CD4-positive, alpha-beta memory T cell (primary cell): ENCODE results near the gene POLR3B. TPM values are rescaled to one million over a fixed set of nuclear protein-coding genes. Genes with fewer than 3 reads are reported as not detected.
"Not testable (repeated sequence)": the region's sequence is repeated elsewhere in the genome, so short reads cannot be mapped to it uniquely, and the experiment has no call there.

ENCODE experiments used
- CTCF ChIA-PET: fragments of 350-600 bp; sonication (Branson Sonifier 250); formaldehyde crosslinking; loops from one replicate; lab custom pipeline; 2021; ENCODE audit warnings: inconsistent platforms; ENCODE audit not compliant: partially characterized antibody; lab: Charles Lee
- POLR2A ChIA-PET: fragments of 350-600 bp; sonication (Branson Sonifier 250); formaldehyde crosslinking; loops from one replicate; lab custom pipeline; 2021; ENCODE audit not compliant: partially characterized antibody; lab: Charles Lee
- DNase-seq, 5 donors: peaks; one replicate each; pipeline versions ENCODE4 v3.0.0 to v3.0.0-alpha.2; 2020 to 2022; ENCODE audit warnings: mixed read lengths in 1 of 5
- H3K27ac ChIP-seq: one replicate; pipeline ENCODE4 v1.7.0; 2013; ENCODE audit warnings: low read depth, low read length
- H3K27me3 ChIP-seq: 2 replicates; pipeline ENCODE4 v1.7.0; 2013; ENCODE audit warnings: mild to moderate bottlenecking, low read length, moderate library complexity; ENCODE audit not compliant: insufficient read depth
- H3K36me3 ChIP-seq: 2 replicates; pipeline ENCODE4 v1.7.0; 2013; ENCODE audit warnings: mild to moderate bottlenecking, low read length, moderate library complexity; ENCODE audit not compliant: insufficient read depth
- H3K4me1 ChIP-seq: 2 replicates; pipeline ENCODE4 v1.7.0; 2013; ENCODE audit warnings: mild to moderate bottlenecking, low read length, moderate library complexity; ENCODE audit not compliant: insufficient read depth
- H3K4me3 ChIP-seq, 2 donors: one replicate each; pipeline ENCODE4 v1.7.0; 2013; ENCODE audit warnings: low read length in 2 of 2, mild to moderate bottlenecking in 1 of 2
- H3K9me3 ChIP-seq, 2 donors: one replicate each; pipeline ENCODE4 v1.7.0; 2013; ENCODE audit warnings: low read length in 2 of 2, control low read depth in 1 of 2; ENCODE audit not compliant: control insufficient read depth in 1 of 2
- H3K27ac Mint-ChIP-seq, 7 donors: one replicate each; pipeline ENCODE4 v1.8.0; 2020 to 2021; ENCODE audit warnings: mixed read lengths in 7 of 7, mild to moderate bottlenecking in 6 of 7, inconsistent platforms in 3 of 7, moderate library complexity in 3 of 7
- H3K27me3 Mint-ChIP-seq, 2 donors: one replicate each; pipeline ENCODE4 v1.8.0; 2020 to 2021; ENCODE audit warnings: mixed read lengths in 2 of 2
- H3K36me3 Mint-ChIP-seq, 2 donors: one replicate each; pipeline ENCODE4 v1.8.0; 2020 to 2021; ENCODE audit warnings: mixed read lengths in 2 of 2, inconsistent platforms in 1 of 2, mild to moderate bottlenecking in 1 of 2
- H3K4me1 Mint-ChIP-seq, 4 donors: one replicate each; pipeline ENCODE4 v1.8.0; 2020 to 2021; ENCODE audit warnings: mixed read lengths in 4 of 4, mild to moderate bottlenecking in 1 of 4
- H3K4me3 Mint-ChIP-seq, 8 donors: one replicate each; pipeline ENCODE4 v1.8.0; 2020 to 2021; ENCODE audit warnings: mixed read lengths in 8 of 8, mild to moderate bottlenecking in 7 of 8, moderate library complexity in 6 of 8, inconsistent platforms in 3 of 8
- H3K9me3 Mint-ChIP-seq, 8 donors: one replicate each; pipeline ENCODE4 v1.8.0; 2020 to 2021; ENCODE audit warnings: mixed read lengths in 8 of 8, mild to moderate bottlenecking in 5 of 8, inconsistent platforms in 3 of 8, moderate library complexity in 1 of 8
- intact Hi-C: fragments of 100-400 bp; cut with micrococcal nuclease; formaldehyde crosslinking; loops from one replicate; pipeline ENCODE4 v1.15.1; 2023
- polyA plus RNA-seq, 2 donors: library from polyadenylated mRNA; unstranded; fragments of 300-500 nt; fragmentation: Illumina TruSeq; gene quantifications; one replicate each; pipeline ENCODE4 v1.2.3, GENCODE V29; 2021
- total RNA-seq, 2 experiments: library from RNA; stranded (reverse); gene quantifications; one replicate each; pipeline ENCODE4 v1.2.3, GENCODE V29; 2021

POLR3B gene
- total and polyA plus RNA-seq, 4 experiments from 2014 or later: 2.2 to 7.5 (median 6.9) TPM

DNA sequence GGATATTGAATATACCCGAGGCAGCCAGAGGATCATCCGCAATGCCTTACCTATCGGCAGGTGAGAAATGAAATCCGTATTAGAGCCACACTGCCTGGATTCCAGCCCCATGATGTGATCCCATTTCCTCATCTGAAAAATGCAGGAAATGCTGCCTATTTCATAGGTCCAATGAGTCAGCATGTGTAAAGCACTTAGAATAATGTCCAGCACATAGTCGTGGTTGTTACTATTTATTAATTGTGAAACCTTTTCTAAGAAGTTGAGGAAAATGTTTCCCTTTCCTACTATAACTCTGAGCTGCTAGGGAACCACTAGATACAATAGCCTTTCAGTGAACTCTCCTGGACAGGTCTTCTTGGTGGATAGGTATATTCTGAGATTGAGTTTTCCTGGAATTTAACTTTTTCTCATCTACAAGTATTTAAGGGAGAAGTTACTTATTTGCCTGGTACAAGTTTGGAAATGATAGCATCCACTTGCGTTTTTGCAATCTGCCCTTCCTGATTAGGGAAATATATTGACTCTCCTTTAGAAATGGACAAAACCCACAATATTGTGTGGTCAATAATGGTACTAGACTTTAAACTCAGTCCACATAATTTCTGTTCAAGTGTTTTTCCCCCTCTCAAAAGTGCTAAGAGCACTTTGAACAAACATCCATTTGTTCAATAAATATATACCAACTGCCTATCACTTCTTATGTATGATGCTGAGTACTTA is 12.2 kb downstream of the POLR3B start:
- H3K4me3 ChIP-seq: no peak overlapping the region
- CTCF ChIA-PET: interaction anchor here (1.0 kb wide), 1 partner anchor 12 kb away, joined by 4 read pairs; the partner anchor contains the start of gene POLR3B
- no peaks in the 10 kb centered on the region for H3K4me1 ChIP-seq
- no peak for DNase-seq
- Mint-ChIP-seq H3K4me3 (no peak overlapping the region), H3K27ac (peak overlapping the region in 1 of 7 donors; percentile 79), H3K27me3 (no peaks in the 10 kb centered on the region), H3K9me3 (peaks cover 0 to 10% (median 0%) of the 10 kb centered on the region in 8 donors), H3K4me1 (peaks cover 0 to 2% (median 0%) of the 10 kb centered on the region in 4 donors), H3K36me3 (peaks cover 43 to 50% of the 10 kb centered on the region in 2 donors)
- POLR2A ChIA-PET: interaction anchor here (0.8 kb wide), 1 partner anchor 12 kb away, joined by 3 read pairs; the partner anchor contains the start of gene POLR3B
- H3K36me3 ChIP-seq: no peaks in the 10 kb centered on the region
- intact Hi-C loops: no loop called here
- no peaks in the 10 kb centered on the region for H3K27me3 ChIP-seq
- H3K9me3 ChIP-seq: no peaks in the 10 kb centered on the region
- H3K27ac ChIP-seq: no peak overlapping the region

DNA sequence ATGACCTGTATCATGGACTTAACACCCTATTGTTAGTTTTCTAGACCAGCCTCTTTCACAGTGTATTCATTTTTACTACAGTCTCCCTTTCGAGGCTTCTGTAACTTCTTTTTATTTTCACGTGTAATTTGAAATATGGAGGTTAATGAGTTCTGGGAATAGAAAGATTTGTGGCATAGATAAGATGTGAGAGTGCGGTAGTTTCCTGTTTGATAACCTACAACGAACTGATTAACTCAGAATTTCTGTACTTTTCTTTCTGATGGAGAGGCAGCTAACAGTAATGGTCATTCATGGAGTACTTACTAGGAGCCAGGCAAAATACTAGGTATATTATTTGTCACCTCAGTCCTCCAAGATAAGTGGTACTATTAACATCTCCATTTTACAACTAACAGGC is 21.2 kb downstream of the POLR3B start:
- no peaks in the 10 kb centered on the region for H3K27me3 ChIP-seq
- intact Hi-C loops: no loop called here
- H3K4me3 ChIP-seq: no peak overlapping the region
- no peaks in the 10 kb centered on the region for H3K36me3 ChIP-seq
- Mint-ChIP-seq H3K4me1 (peaks cover 11 to 22% (median 14%) of the 10 kb centered on the region in 4 donors), H3K27me3 (no peaks in the 10 kb centered on the region), H3K4me3 (peak overlapping the region in 5 of 8 donors; percentile 18 to 72 (median 44)), H3K9me3 (peaks cover 0 to 12% (median 0%) of the 10 kb centered on the region in 8 donors), H3K36me3 (peaks cover 52 to 58% of the 10 kb centered on the region in 2 donors), H3K27ac (peak overlapping the region in 5 of 7 donors; percentile 1 to 85 (median 47))
- no peaks in the 10 kb centered on the region for H3K9me3 ChIP-seq
- H3K27ac ChIP-seq: no peak overlapping the region
- CTCF ChIA-PET: interaction anchor here (1.7 to 2.2 kb wide), 3 partner anchors 10 to 155 kb away, joined by 6 to 9 read pairs (median 6); partner anchors contain the start of gene POLR3B
- DNase-seq: no peak
- peaks cover 12% of the 10 kb centered on the region for H3K4me1 ChIP-seq
- POLR2A ChIA-PET: no interaction called here

DNA sequence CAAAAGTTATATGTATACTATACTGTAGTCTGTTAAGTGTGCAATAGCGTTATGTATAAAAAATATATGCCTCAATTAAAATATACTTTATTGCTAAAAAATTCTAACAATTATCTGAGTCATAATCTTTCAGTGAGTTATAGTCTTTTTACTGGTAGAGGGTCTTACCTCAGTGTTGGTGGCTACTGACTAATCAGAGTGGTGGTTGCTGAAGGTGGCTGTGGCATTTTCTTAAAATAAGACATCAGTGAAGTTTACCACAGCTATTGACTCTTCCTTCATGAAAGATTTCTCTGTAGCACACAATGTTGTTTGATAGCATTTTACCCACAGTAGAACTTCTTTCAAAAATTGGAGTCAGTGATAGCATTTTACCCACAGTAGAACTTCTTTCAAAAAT is 23.4 kb downstream of the POLR3B start:
- no peak for DNase-seq
- intact Hi-C loops: no loop called here
- Mint-ChIP-seq H3K27me3 (no peaks in the 10 kb centered on the region), H3K36me3 (peaks cover 43 to 44% of the 10 kb centered on the region in 2 donors), H3K4me3 (no peak overlapping the region), H3K4me1 (peaks cover 11 to 22% (median 14%) of the 10 kb centered on the region in 4 donors), H3K9me3 (peaks cover 0 to 4% (median 0%) of the 10 kb centered on the region in 8 donors), H3K27ac (no peak overlapping the region)
- ChIA-PET POLR2A (interaction anchor here (1.5 kb wide), 1 partner anchor 24 kb away, joined by 4 read pairs; the partner anchor contains the start of gene POLR3B), CTCF (no interaction called here)
- H3K4me3 ChIP-seq: no peak overlapping the region
- H3K4me1 ChIP-seq: peaks cover 12% of the 10 kb centered on the region
- no peaks in the 10 kb centered on the region for H3K9me3 ChIP-seq
- no peaks in the 10 kb centered on the region for H3K36me3 ChIP-seq
- no peak overlapping the region for H3K27ac ChIP-seq
- no peaks in the 10 kb centered on the region for H3K27me3 ChIP-seq

DNA sequence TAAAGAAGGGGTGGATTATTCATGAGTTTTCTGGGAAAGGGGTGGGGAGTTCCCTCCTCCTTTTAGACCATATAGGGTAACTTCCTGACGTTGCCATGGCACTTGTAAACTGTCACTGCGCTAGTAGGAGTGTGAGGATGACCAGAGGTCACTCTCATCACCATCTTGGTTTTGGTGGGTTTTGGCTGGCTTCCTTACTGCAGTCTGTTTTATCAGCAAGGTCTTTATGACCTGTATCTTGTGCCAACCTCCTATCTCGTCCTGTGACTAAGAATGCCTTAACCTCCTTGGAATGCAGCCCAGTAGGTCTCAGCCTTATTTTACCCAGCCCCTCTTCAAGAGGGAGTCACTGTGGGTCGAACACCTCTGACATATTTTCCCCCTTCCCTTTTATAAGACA is 24.3 kb downstream of the POLR3B start:
- H3K4me1 ChIP-seq: peaks cover 12% of the 10 kb centered on the region
- H3K4me3 Mint-ChIP-seq, intact Hi-C loops, H3K36me3 ChIP-seq, H3K4me3 ChIP-seq, DNase-seq, H3K9me3 Mint-ChIP-seq, H3K9me3 ChIP-seq, POLR2A ChIA-PET, H3K27me3 Mint-ChIP-seq, H3K27ac ChIP-seq, H3K27me3 ChIP-seq: not testable (repeated sequence)
- H3K36me3 Mint-ChIP-seq: peaks cover 36 to 37% of the 10 kb centered on the region in 2 donors
- H3K4me1 Mint-ChIP-seq: peaks cover 11 to 22% (median 14%) of the 10 kb centered on the region in 4 donors
- peak overlapping the region in 1 of 7 donors; percentile 37 for H3K27ac Mint-ChIP-seq
- CTCF ChIA-PET: interaction anchor here (1.3 to 1.8 kb wide), 2 partner anchors 460 to 538 kb away, joined by 4 to 5 read pairs; no protein-coding TSS in a partner anchor

DNA sequence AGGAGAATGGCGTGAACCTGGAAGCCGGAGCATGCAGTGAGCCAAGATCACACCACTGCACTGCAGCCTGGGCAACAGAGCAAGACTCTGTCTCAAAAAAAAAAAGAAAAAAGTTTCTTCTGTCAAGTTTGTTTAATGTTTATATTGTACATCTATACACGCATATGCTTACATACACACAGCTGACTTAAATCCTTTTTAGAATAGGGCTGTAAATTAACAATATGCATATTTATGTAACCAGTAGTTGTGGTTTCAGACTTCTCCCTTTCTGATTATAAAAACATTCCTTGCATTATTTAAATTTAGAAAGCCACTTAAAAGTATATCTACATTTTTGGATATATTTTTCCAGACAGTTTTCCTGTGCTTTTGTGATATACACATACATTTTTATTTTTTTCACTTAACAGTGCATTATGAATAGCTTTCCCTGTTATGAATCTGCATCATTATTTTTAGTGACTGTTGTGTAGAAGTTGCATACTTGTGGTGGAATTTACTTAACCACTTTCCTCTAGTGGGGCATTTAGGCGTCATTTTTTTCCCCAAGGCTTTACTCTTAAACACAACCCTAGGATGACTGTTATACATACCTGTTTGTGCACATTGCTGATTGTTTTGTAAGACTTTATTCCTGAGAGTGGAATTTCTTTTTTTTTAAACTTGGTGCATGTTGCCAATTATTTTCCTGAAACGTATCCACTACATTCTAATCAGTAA is 29.4 kb downstream of the POLR3B start:
- Mint-ChIP-seq H3K9me3 (peaks cover 0 to 4% (median 0%) of the 10 kb centered on the region in 8 donors), H3K4me3 (no peak overlapping the region), H3K27me3 (no peaks in the 10 kb centered on the region), H3K36me3 (peaks cover 19 to 35% of the 10 kb centered on the region in 2 donors), H3K27ac (no peak overlapping the region), H3K4me1 (peaks cover 0 to 4% (median 0%) of the 10 kb centered on the region in 4 donors)
- no peaks in the 10 kb centered on the region for H3K36me3 ChIP-seq
- no peaks in the 10 kb centered on the region for H3K27me3 ChIP-seq
- POLR2A ChIA-PET: no interaction called here
- no peak overlapping the region for H3K4me3 ChIP-seq
- CTCF ChIA-PET: interaction anchor here (0.6 to 7.0 kb wide), 6 partner anchors 17 to 718 kb away, joined by 3 to 54 read pairs (median 8); no protein-coding TSS in a partner anchor
- DNase-seq: no peak
- H3K4me1 ChIP-seq: no peaks in the 10 kb centered on the region
- H3K27ac ChIP-seq: no peak overlapping the region
- intact Hi-C loops: loop anchor here (1.0 kb wide), 3 partner anchors 454 to 717 kb away; no protein-coding TSS in a partner anchor
- no peaks in the 10 kb centered on the region for H3K9me3 ChIP-seq

DNA sequence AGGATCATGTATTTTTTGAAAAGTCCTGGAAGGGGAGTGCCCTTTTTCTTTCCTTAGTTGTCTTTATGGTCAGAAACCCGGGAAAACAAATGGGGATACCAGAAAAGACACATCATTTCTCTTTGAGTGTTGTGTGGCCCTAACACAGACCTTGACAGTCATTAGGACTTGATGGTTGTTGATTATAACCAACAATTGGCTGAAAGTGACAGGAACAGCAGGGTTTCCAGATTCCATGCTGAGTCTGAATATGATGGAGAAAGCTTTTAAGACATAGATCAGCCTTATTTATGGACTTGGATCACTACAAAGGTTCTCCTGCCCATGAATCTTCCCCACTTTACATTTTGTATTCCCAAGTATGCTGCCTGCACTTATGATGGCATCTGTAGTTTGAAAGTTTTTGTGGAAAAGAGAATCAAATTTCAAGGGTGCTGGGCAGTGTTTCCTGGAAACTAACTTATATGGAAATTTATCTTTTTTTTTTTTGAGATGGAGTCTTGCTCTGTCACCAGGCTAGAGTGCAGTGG is 30.4 kb downstream of the POLR3B start:
- Histone ChIP-seq H3K36me3 (peaks cover 3% of the 10 kb centered on the region), H3K4me3 (no peak overlapping the region), H3K9me3 (no peaks in the 10 kb centered on the region), H3K4me1 (no peaks in the 10 kb centered on the region), H3K27ac (no peak overlapping the region), H3K27me3 (no peaks in the 10 kb centered on the region)
- Mint-ChIP-seq H3K36me3 (peaks cover 17 to 28% of the 10 kb centered on the region in 2 donors), H3K4me1 (peaks cover 0 to 4% (median 0%) of the 10 kb centered on the region in 4 donors), H3K27me3 (no peaks in the 10 kb centered on the region), H3K27ac (no peak overlapping the region), H3K4me3 (no peak overlapping the region), H3K9me3 (peaks cover 0 to under 1% (median 0%) of the 10 kb centered on the region in 8 donors)
- CTCF ChIA-PET: interaction anchor here (2.1 to 7.0 kb wide), 5 partner anchors 9 to 717 kb away, joined by 5 to 54 read pairs (median 13); no protein-coding TSS in a partner anchor
- intact Hi-C loops: no loop called here
- no peak for DNase-seq
- POLR2A ChIA-PET: no interaction called here
